D721Med (cell line): ENCODE results near the gene KCTD14.
"Not testable (repeated sequence)": the region's sequence is repeated elsewhere in the genome, so short reads cannot be mapped to it uniquely, and the experiment has no call there.

Experiments used
- DNase-seq: peaks from one replicate; pipeline ENCODE4 v3.0.0; 2011; ENCODE audit warnings: low spot score; ENCODE audit not compliant: insufficient read length
- FAIRE-seq: peaks from 2 replicates; lab custom pipeline; 2011; peaks lifted over from hg19 to GRCh38; lab: Jason Lieb, UNC
- TF ChIP-seq, protein P1 (sequence below): IDR thresholded peaks from 2 replicates; pipeline ENCODE4 v1.5.1; 2012; ENCODE audit warnings: mild to moderate bottlenecking, control low read depth; ENCODE audit not compliant: insufficient read depth; ENCODE audit errors: missing control alignments

Gene KCTD14

GRCh38 chr11:78065203-78065602, 42.1 kb upstream of the KCTD14 start:
- TF ChIP-seq, protein P1, sequence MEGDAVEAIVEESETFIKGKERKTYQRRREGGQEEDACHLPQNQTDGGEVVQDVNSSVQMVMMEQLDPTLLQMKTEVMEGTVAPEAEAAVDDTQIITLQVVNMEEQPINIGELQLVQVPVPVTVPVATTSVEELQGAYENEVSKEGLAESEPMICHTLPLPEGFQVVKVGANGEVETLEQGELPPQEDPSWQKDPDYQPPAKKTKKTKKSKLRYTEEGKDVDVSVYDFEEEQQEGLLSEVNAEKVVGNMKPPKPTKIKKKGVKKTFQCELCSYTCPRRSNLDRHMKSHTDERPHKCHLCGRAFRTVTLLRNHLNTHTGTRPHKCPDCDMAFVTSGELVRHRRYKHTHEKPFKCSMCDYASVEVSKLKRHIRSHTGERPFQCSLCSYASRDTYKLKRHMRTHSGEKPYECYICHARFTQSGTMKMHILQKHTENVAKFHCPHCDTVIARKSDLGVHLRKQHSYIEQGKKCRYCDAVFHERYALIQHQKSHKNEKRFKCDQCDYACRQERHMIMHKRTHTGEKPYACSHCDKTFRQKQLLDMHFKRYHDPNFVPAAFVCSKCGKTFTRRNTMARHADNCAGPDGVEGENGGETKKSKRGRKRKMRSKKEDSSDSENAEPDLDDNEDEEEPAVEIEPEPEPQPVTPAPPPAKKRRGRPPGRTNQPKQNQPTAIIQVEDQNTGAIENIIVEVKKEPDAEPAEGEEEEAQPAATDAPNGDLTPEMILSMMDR, result no peak
- FAIRE-seq (no peak), DNase-seq (no peak)

GRCh38 chr11:78063440-78064181, 40.5 kb upstream of the KCTD14 start, which contains the start of gene THRSP:
Gene THRSP (plus strand): TSS chr11:78063861. CDS start chr11:78063882, 21 bp downstream.
- TF ChIP-seq, protein P1, result no peak
- no peak for FAIRE-seq
- no peak for DNase-seq

- DNase-seq (no peak), FAIRE-seq (no peak)
- TF ChIP-seq, protein P1, result no peak
These were observed 39.6 kb upstream of the KCTD14 start for GRCh38 chr11:78062671-78063070.

DNA sequence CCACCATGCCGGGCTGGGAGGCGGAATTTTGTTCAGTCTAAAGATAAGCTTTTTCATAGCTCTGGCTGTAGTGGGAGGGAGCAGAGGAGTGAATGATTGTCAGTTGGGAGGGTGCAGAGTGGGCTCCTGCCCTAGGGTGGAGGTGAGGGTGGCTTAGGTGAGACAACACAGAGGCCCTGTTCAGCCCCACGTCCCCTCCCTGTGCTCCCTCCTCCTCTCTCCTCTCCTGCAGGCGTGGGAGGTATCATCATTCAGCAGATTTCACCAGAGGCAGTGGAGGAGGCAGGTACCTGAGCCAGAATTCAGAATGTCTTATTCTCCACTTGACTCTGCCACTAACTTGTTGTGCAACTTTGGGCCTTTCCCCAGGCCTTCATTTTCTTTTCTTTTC, 38.8 kb upstream of the KCTD14 start:
- TF ChIP-seq, protein P1, result no peak
- DNase-seq (no peak), FAIRE-seq (no peak)

DNA sequence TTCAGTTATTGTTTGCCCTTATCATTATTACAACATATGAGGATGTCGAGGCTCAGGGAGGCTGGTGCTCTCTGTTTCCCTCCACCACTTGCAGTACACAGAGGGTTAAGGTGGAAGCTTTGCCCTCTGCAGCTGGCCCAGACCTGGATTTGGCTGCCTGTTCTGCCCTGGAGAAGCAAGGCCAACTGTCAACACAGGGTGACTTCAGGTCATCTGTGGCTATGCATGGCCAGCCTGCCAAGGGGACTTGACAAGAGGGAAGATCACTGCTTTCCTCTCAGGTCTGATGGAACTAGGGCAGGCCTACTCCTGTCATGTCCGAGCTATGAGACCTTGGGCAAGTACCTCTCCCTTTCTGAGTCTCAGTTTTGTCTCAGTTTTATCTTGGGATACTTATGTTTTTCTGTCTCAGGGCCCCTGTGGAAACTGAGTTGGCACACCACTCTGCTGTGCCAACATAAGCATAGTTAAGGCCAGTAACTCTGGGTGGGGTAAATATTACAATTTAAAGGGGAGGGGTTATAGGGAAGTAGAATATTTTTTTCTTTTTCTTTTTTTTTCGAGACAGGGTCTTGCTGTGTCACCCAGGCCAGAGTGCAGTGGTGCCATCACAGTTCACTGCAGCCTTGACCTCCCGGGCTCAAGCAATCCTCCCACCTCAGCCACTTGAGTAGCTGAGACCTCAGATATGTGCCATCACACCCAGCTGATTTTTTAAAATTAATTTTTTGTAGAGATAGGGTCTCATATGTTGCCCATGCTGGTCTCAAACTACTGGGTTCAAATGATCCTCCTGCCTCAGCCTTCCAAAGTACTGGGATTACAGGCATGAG, 38.2 kb upstream of the KCTD14 start:
- DNase-seq, result no peak
- no peak for FAIRE-seq
- TF ChIP-seq, protein P1, result no peak

GRCh38 chr11:78060533-78060932, 37.5 kb upstream of the KCTD14 start:
- FAIRE-seq (no peak), DNase-seq (no peak)
- TF ChIP-seq, protein P1, result no peak

GRCh38 chr11:78059749-78060328, 36.8 kb upstream of the KCTD14 start:
- FAIRE-seq, DNase-seq: not testable (repeated sequence)
